AG09309 (cell line): ENCODE measurements around the gene NCOR2.

Experiments
- DNase-seq: peaks from one replicate; pipeline ENCODE4 v3.0.0-alpha.2; 2010; ENCODE audit warnings: low read depth
- H3K4me3 ChIP-seq: 2 replicates; pipeline ENCODE4 v1.5.1; 2011; ENCODE audit warnings: mild to moderate bottlenecking, low read depth, low read length, moderate library complexity; ENCODE audit not compliant: control insufficient read depth
- TF ChIP-seq, protein P1 (sequence below): IDR thresholded peaks from 2 replicates; pipeline ENCODE4 v1.5.1; 2011; ENCODE audit warnings: mild to moderate bottlenecking, low read depth, low read length, inconsistent platforms; ENCODE audit not compliant: insufficient read depth, control insufficient read depth; ENCODE audit errors: missing control alignments

NCOR2 gene

GRCh38 chr12:124560146-124560890 is 7.1 kb downstream of the NCOR2 start:
- no peak for DNase-seq
- no peak overlapping the region for H3K4me3 ChIP-seq
- TF ChIP-seq, protein P1, sequence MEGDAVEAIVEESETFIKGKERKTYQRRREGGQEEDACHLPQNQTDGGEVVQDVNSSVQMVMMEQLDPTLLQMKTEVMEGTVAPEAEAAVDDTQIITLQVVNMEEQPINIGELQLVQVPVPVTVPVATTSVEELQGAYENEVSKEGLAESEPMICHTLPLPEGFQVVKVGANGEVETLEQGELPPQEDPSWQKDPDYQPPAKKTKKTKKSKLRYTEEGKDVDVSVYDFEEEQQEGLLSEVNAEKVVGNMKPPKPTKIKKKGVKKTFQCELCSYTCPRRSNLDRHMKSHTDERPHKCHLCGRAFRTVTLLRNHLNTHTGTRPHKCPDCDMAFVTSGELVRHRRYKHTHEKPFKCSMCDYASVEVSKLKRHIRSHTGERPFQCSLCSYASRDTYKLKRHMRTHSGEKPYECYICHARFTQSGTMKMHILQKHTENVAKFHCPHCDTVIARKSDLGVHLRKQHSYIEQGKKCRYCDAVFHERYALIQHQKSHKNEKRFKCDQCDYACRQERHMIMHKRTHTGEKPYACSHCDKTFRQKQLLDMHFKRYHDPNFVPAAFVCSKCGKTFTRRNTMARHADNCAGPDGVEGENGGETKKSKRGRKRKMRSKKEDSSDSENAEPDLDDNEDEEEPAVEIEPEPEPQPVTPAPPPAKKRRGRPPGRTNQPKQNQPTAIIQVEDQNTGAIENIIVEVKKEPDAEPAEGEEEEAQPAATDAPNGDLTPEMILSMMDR: no peak

GRCh38 chr12:124559182-124560017 is 8.0 kb downstream of the NCOR2 start:
- DNase-seq: no peak
- H3K4me3 ChIP-seq: no peak overlapping the region
- TF ChIP-seq, protein P1: no peak

- DNase-seq: no peak
- H3K4me3 ChIP-seq: no peak overlapping the region
- TF ChIP-seq, protein P1: no peak
These were observed 9.1 kb downstream of the NCOR2 start for GRCh38 chr12:124558313-124558712.

DNA sequence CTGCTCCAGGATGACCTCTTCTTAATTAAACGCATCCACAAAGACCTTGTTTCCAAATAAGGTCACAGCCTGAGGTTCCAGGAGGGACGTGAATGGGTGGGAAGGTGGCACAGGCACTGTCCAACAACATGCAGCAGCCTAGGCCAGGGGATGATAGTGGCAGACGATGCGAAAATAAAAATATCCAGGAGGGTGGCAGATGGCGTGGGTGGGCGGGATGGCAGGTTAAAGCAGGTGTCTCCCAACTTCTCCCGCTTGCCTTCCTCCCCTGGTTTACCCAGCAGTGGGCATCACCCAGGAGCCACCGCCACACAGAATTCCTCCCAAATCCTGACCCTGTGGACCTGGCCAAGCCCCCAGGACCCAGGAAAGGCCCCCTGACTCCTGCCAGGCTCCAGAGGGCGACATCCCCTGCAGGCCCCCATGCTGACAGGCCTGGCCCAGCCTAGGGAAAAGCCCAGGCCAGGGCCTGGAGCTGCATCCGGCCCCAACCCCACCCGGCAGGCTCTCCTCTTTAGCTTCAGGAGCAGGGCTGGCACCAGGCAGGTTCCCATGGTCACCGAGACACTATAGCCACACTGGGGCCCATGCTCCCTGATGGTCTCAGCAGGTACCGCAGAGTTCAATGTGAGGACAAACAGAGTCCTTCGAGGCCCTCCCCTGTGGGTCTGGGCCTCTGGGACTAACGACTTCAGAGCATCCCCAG is 9.7 kb downstream of the NCOR2 start:
- no peak overlapping the region for H3K4me3 ChIP-seq
- DNase-seq: no peak
- TF ChIP-seq, protein P1: no peak

DNA sequence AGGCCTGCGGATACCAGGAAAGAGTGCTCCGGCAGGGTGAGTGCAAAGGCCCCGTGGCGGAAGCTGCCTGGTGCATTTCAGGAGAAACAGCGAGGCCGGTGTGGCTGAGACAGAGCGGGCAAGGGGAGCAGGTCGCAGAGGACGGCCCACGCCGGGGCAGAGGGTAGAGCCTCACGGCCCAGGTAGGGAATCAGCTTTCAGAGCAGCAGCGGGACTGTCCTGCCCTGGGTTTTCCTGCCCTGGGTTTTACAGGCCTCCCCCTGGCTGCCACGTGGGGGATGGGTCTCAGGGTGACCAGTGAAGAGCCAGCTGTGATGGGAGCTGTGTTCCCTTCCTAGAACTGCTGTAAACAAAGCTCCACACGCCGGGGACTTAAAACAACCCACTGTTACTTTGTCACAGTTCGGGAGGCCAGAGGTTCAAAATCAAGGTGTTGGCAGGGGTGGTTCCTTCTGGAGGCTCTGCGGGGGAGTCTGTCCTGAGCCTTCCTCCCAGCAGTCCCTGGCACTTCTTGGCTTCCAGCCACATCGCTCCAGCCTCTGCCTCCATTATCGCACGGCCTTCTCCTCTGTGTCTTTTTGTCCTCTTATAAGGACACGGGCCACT is 10.4 kb downstream of the NCOR2 start:
- DNase-seq: no peak
- H3K4me3 ChIP-seq: no peak overlapping the region
- TF ChIP-seq, protein P1: no peak

DNA sequence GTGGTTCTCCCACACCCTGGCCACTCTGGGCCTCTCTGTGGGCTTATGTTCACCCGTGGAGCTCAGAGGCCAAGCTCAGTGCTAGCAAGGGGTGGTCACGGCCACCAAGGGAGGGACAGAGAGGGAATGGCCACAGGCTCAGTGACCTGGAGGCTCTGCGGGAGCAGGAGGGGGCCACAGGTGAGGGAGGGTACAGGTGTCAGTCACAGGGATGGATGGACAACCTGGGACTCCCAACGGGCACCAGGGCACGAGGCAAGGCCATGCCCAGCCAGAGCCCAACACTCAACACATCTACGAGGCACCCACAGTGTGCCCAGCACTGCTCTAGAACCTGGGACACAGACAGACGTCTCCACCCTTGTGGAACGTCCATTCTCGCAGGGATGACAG is 11.3 kb downstream of the NCOR2 start:
- no peak overlapping the region for H3K4me3 ChIP-seq
- DNase-seq: no peak
- TF ChIP-seq, protein P1: no peak
